HG03354 (cell line): ENCODE results near the gene ARHGAP30.
A peak's percentile ranks its signal among the peaks of the same experiment; 100 is the strongest.
"Not testable (repeated sequence)": the region's sequence is repeated elsewhere in the genome, so short reads cannot be mapped to it uniquely, and the experiment has no call there.

Experiments
- ATAC-seq: cut with Tn5 transposase; IDR thresholded peaks from one replicate; pipeline ENCODE4 v1.9.1; 2021; ENCODE audit warnings: mild to moderate bottlenecking; ENCODE audit not compliant: unreplicated experiment, poor library complexity, severe bottlenecking

Gene ARHGAP30

GRCh38 chr1:161019111-161019660, 50.5 kb downstream of the ARHGAP30 start:
- ATAC-seq: not testable (repeated sequence)

- no peak for ATAC-seq
Observed at GRCh38 chr1:161018631-161018930, 51.1 kb downstream of the ARHGAP30 start.

GRCh38 chr1:161017756-161018630, 51.7 kb downstream of the ARHGAP30 start:
- ATAC-seq: no peak

GRCh38 chr1:161017181-161017580, 52.5 kb downstream of the ARHGAP30 start:
- not testable (repeated sequence) for ATAC-seq

GRCh38 chr1:161016683-161017082, 53.0 kb downstream of the ARHGAP30 start:
- ATAC-seq: not testable (repeated sequence)

GRCh38 chr1:161013488-161014230, 56.0 kb downstream of the ARHGAP30 start:
- ATAC-seq: peak; percentile 92

GRCh38 chr1:161013131-161013487, 56.6 kb downstream of the ARHGAP30 start:
- no peak for ATAC-seq

- no peak for ATAC-seq
Observed at GRCh38 chr1:161012420-161012819, 57.3 kb downstream of the ARHGAP30 start.

- no peak for ATAC-seq
Observed at GRCh38 chr1:161009602-161010211, 60.0 kb downstream of the ARHGAP30 start.

GRCh38 chr1:161008869-161009510, 60.7 kb downstream of the ARHGAP30 start:
- ATAC-seq: no peak

GRCh38 chr1:161007369-161007768, 62.3 kb downstream of the ARHGAP30 start:
- ATAC-seq: no peak

- ATAC-seq: no peak
Observed at GRCh38 chr1:161006563-161006962, 63.1 kb downstream of the ARHGAP30 start.

- ATAC-seq: no peak
Observed at GRCh38 chr1:161001525-161001924, 68.2 kb downstream of the ARHGAP30 start.

GRCh38 chr1:161000736-161001480, 68.8 kb downstream of the ARHGAP30 start:
- no peak for ATAC-seq

- no peak for ATAC-seq
Observed at GRCh38 chr1:160999376-160999775, 70.3 kb downstream of the ARHGAP30 start.

GRCh38 chr1:160997323-160998038, 72.2 kb downstream of the ARHGAP30 start:
- ATAC-seq: no peak
